Suprapubic skin (tissue), 4 donors: ENCODE data around the gene TAGLN2. TPM values are rescaled to one million over a fixed set of nuclear protein-coding genes. Genes with fewer than 3 reads are reported as not detected.
A peak's percentile ranks its signal among the peaks of the same experiment; 100 is the strongest.

Source experiments
- DNase-seq, 2 donors: peaks; one replicate each; pipeline ENCODE4 v3.0.0-alpha.2; 2019; ENCODE audit warnings: low spot score in 2 of 2
- H3K27ac ChIP-seq: fragments of 200-600 bp; sonication (generic); one replicate; pipeline ENCODE4 v1.5.1; 2019
- H3K27me3 ChIP-seq: fragments of 200-600 bp; sonication (generic); one replicate; pipeline ENCODE4 v1.5.1; 2019
- H3K36me3 ChIP-seq: fragments of 200-600 bp; sonication (generic); one replicate; pipeline ENCODE4 v1.5.1; 2019
- H3K4me1 ChIP-seq: fragments of 200-600 bp; sonication (generic); one replicate; pipeline ENCODE4 v1.5.1; 2019
- H3K4me3 ChIP-seq: fragments of 200-600 bp; sonication (generic); one replicate; pipeline ENCODE4 v1.5.1; 2019; ENCODE audit warnings: mild to moderate bottlenecking
- H3K9me3 ChIP-seq: fragments of 200-600 bp; sonication (generic); one replicate; pipeline ENCODE4 v1.5.1; 2019
- CTCF ChIP-seq, 2 donors: fragments of 200-600 bp in 1 of 2; fragments of 450-650 bp in 1 of 2; sonication (generic) in 1 of 2; IDR thresholded peaks; one replicate each; pipeline ENCODE4 v1.5.1; 2016 to 2019; ENCODE audit warnings: antibody characterized with exemption in 2 of 2, mild to moderate bottlenecking in 1 of 2, moderate library complexity in 1 of 2
- EP300 ChIP-seq: sonication (generic); formaldehyde crosslinking; IDR thresholded peaks from one replicate; pipeline ENCODE4 v1.6.1; 2017; ENCODE audit warnings: antibody characterized with exemption
- POLR2A ChIP-seq, 2 donors: fragments of 450-650 bp; IDR thresholded peaks; one replicate each; pipeline ENCODE4 v1.6.1; 2017; ENCODE audit warnings: antibody characterized with exemption in 2 of 2, mild to moderate bottlenecking in 2 of 2, moderate library complexity in 2 of 2
- POLR2AphosphoS5 ChIP-seq, 3 donors: sonication (generic); formaldehyde crosslinking; IDR thresholded peaks; one replicate each; pipeline ENCODE4 v1.6.1; 2017; ENCODE audit warnings: antibody characterized with exemption in 3 of 3
- whole genome bisulfite sequencing: methylation state at CpG from one replicate; pipeline ENCODE4 v1.1.5; 2018; 5-methylcytosine and 5-hydroxymethylcytosine counted together
- total RNA-seq, 4 donors: library from RNA; depleted of rRNA; stranded (reverse); fragments of >200 nt; gene quantifications; one replicate each; pipeline ENCODE4 v1.1.0, GENCODE V29; 2016

The TAGLN2 gene
- total RNA-seq, 4 donors from 2014 or later, result 281 to 427 (median 338) TPM

- H3K9me3 ChIP-seq, result no peaks in the 10 kb centered on the region
- peaks cover 63% of the 10 kb centered on the region for H3K4me1 ChIP-seq
- no peak for TF ChIP-seq CTCF (IDR thresholded peaks at IDR 0.05)
- TF ChIP-seq POLR2AphosphoS5 (IDR thresholded peaks at IDR 0.05), result no peak
- no peak for TF ChIP-seq EP300
- TF ChIP-seq POLR2A (IDR thresholded peaks at IDR 0.05), result no peak
- H3K27me3 ChIP-seq, result no peaks in the 10 kb centered on the region
- WGBS, result 71% methylated on average over 14 of the region's 16 CpGs
- peak overlapping the region; percentile 49 for H3K27ac ChIP-seq
- DNase-seq, result no peak
- H3K36me3 ChIP-seq, result peaks cover 3% of the 10 kb centered on the region
- H3K4me3 ChIP-seq, result no peak overlapping the region
Observed at GRCh38 chr1:159932296-159933285, 7.3 kb upstream of the TAGLN2 start.

GRCh38 chr1:159931795-159932173 is 6.5 kb upstream of the TAGLN2 start:
- no peak overlapping the region for H3K27ac ChIP-seq
- peaks cover 3% of the 10 kb centered on the region for H3K36me3 ChIP-seq
- H3K9me3 ChIP-seq, result no peaks in the 10 kb centered on the region
- TF ChIP-seq POLR2AphosphoS5 (IDR thresholded peaks at IDR 0.05), result no peak
- TF ChIP-seq POLR2A (IDR thresholded peaks at IDR 0.05), result no peak
- TF ChIP-seq CTCF (IDR thresholded peaks at IDR 0.05), result no peak
- no peak for TF ChIP-seq EP300
- H3K4me3 ChIP-seq, result no peak overlapping the region
- H3K4me1 ChIP-seq, result peaks cover 55% of the 10 kb centered on the region
- no peaks in the 10 kb centered on the region for H3K27me3 ChIP-seq
- WGBS, result 65% methylated on average over 3 of the region's 3 CpGs
- DNase-seq, result no peak

DNA sequence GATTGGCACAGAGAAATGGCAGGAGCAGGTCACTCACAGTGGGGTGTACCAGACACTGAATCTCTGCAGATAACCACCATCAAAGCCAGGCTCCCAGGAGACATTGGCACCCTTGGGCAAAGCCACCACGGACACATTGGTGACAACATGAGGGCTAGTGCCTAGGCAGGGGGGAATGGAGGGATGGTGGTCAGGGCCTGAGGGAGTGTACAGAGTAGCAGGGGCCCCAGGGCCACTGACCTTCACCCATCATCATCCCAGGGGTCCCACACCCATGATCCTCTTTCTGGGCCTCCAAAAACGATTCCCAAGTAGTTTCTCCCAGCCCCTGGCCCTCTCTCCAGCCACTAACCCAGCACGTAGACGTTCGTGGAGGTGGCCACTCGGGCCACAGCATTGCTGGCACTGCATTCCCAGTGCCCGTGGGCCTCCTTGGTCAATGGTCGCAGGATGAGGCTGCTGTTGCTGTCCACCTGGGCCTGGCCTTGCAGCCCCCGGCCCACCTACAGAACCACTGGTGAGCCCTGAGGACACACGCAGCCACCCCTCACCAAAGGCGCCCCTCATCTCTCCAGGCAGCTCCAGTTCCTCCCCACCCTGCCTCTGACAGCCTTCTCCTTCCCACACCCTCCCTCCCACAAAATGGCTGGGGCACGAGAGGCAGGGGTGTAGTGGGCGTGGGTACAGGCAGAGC is 5.9 kb upstream of the TAGLN2 start:
- Histone ChIP-seq H3K36me3 (peaks cover 3% of the 10 kb centered on the region), H3K4me1 (peaks cover 50% of the 10 kb centered on the region), H3K4me3 (no peak overlapping the region), H3K27me3 (no peaks in the 10 kb centered on the region), H3K27ac (no peak overlapping the region), H3K9me3 (no peaks in the 10 kb centered on the region)
- no peak for DNase-seq
- TF ChIP-seq EP300 (no peak), POLR2A (IDR thresholded peaks at IDR 0.05) (no peak), CTCF (IDR thresholded peaks at IDR 0.05) (no peak), POLR2AphosphoS5 (IDR thresholded peaks at IDR 0.05) (no peak)
- WGBS, result 87% methylated on average over 13 of the region's 13 CpGs

- Histone ChIP-seq H3K4me3 (no peak overlapping the region), H3K9me3 (no peaks in the 10 kb centered on the region), H3K27ac (no peak overlapping the region), H3K27me3 (no peaks in the 10 kb centered on the region), H3K36me3 (peaks cover 3% of the 10 kb centered on the region), H3K4me1 (peaks cover 50% of the 10 kb centered on the region)
- TF ChIP-seq POLR2A (IDR thresholded peaks at IDR 0.05) (no peak), EP300 (no peak), POLR2AphosphoS5 (IDR thresholded peaks at IDR 0.05) (no peak)
- DNase-seq, result no peak
- WGBS, result 88% methylated on average over 8 of the region's 8 CpGs
Observed at GRCh38 chr1:159930634-159931033, 5.3 kb upstream of the TAGLN2 start.

DNA sequence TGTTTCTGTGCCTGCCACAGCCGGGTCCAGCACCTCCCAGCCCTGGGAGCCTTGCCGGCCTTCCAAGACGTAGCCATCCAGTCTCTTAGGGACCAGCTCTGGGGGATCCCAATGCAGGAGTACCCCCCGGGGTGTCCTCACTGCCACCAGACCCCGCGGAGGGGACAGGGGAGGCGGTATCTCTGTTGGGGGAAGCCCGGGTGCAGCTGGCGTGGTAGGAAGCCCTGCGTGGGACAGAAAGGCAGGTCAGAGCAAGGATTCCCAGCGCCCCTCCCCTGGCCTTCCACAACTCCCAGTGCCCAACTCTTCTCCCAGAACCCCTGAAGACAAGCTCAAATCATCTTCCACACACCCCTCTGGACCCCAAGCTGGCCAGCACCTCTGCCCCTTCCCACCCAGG is 4.9 kb upstream of the TAGLN2 start:
- Histone ChIP-seq H3K9me3 (no peaks in the 10 kb centered on the region), H3K27me3 (no peaks in the 10 kb centered on the region), H3K4me3 (no peak overlapping the region), H3K4me1 (peaks cover 52% of the 10 kb centered on the region), H3K27ac (no peak overlapping the region), H3K36me3 (peaks cover 3% of the 10 kb centered on the region)
- no peak for DNase-seq
- no peak for TF ChIP-seq POLR2AphosphoS5 (IDR thresholded peaks at IDR 0.05)
- TF ChIP-seq CTCF (IDR thresholded peaks at IDR 0.05), result no peak
- no peak for TF ChIP-seq POLR2A (IDR thresholded peaks at IDR 0.05)
- WGBS, result 78% methylated on average over 3 of the region's 11 CpGs
